Activated T-cell treated with anti-CD3 and anti-CD28 coated beads, Interleukin-2, amount 50 U/mL, for 4 hours (primary cell): ENCODE measurements around the gene FAR2. TPM values are rescaled to one million over a fixed set of nuclear protein-coding genes. Genes with fewer than 3 reads are reported as not detected.
A peak's percentile ranks its signal among the peaks of the same experiment; 100 is the strongest.

ENCODE experiments used
- ATAC-seq, 2 donors: fragments of 200-7000 bp; cut with Tn5 transposase; one replicate each; pipeline ENCODE4 v1.10.0; 2021
- DNase-seq: peaks from one replicate; pipeline ENCODE4 v3.0.0-alpha.2; 2020
- H3K27me3 Mint-ChIP-seq: one replicate; pipeline ENCODE4 v1.8.0; 2021; ENCODE audit warnings: low read depth, mixed read lengths
- H3K36me3 Mint-ChIP-seq: one replicate; pipeline ENCODE4 v1.8.0; 2022; ENCODE audit warnings: mixed read lengths; ENCODE audit not compliant: insufficient read depth
- H3K4me1 Mint-ChIP-seq: one replicate; pipeline ENCODE4 v1.8.0; 2021; ENCODE audit warnings: low read depth, mixed read lengths
- H3K4me3 Mint-ChIP-seq: one replicate; pipeline ENCODE4 v1.8.0; 2021; ENCODE audit warnings: mild to moderate bottlenecking, moderate library complexity, mixed read lengths
- H3K9me3 Mint-ChIP-seq: one replicate; pipeline ENCODE4 v1.8.0; 2021; ENCODE audit warnings: mixed read lengths
- total RNA-seq, 3 donors: library from RNA; stranded (reverse); gene quantifications; one replicate each; pipeline ENCODE4 v1.2.1, GENCODE V29; 2021

Gene FAR2
- total RNA-seq, 3 donors from 2014 or later, result 2.5 to 5.9 (median 2.5) TPM

- Mint-ChIP-seq H3K4me1 (peaks cover 23% of the 10 kb centered on the region), H3K9me3 (no peaks in the 10 kb centered on the region), H3K4me3 (no peak overlapping the region), H3K36me3 (no peaks in the 10 kb centered on the region), H3K27me3 (no peaks in the 10 kb centered on the region)
- no peak for ATAC-seq
- no peak for DNase-seq
These were observed 2.9 kb upstream of the FAR2 start for GRCh38 chr12:29146196-29146595.

- H3K36me3 Mint-ChIP-seq, result no peaks in the 10 kb centered on the region
- H3K4me1 Mint-ChIP-seq, result peaks cover 25% of the 10 kb centered on the region
- no peak for ATAC-seq
- DNase-seq, result no peak
- H3K4me3 Mint-ChIP-seq, result peak overlapping the region; percentile 90
- H3K9me3 Mint-ChIP-seq, result no peaks in the 10 kb centered on the region
- no peaks in the 10 kb centered on the region for H3K27me3 Mint-ChIP-seq
These were observed 1.1 kb upstream of the FAR2 start for GRCh38 chr12:29147731-29148595.

GRCh38 chr12:29148596-29148910 is 525 bp upstream of the FAR2 start:
- H3K36me3 Mint-ChIP-seq, result no peaks in the 10 kb centered on the region
- ATAC-seq (peak; percentile 28), DNase-seq (peak; percentile 8)
- peak overlapping the region; percentile 90 for H3K4me3 Mint-ChIP-seq
- no peaks in the 10 kb centered on the region for H3K9me3 Mint-ChIP-seq
- peaks cover 29% of the 10 kb centered on the region for H3K4me1 Mint-ChIP-seq
- no peaks in the 10 kb centered on the region for H3K27me3 Mint-ChIP-seq

- Mint-ChIP-seq H3K9me3 (no peaks in the 10 kb centered on the region), H3K4me3 (peak overlapping the region; percentile 90), H3K27me3 (no peaks in the 10 kb centered on the region), H3K4me1 (peaks cover 29% of the 10 kb centered on the region), H3K36me3 (no peaks in the 10 kb centered on the region)
- no peak for DNase-seq
- ATAC-seq, result peak in 1 of 2 donors; percentile 25
These were observed 708 bp downstream of the FAR2 start for GRCh38 chr12:29149691-29150281.

GRCh38 chr12:29150462-29150861 is 1.4 kb downstream of the FAR2 start:
- ATAC-seq, result no peak
- no peak for DNase-seq
- H3K4me3 Mint-ChIP-seq, result peak overlapping the region; percentile 67

GRCh38 chr12:29152223-29152868 is 3.3 kb downstream of the FAR2 start:
- DNase-seq (no peak), ATAC-seq (no peak)
- Mint-ChIP-seq H3K27me3 (no peaks in the 10 kb centered on the region), H3K36me3 (peaks cover 2% of the 10 kb centered on the region), H3K4me3 (no peak overlapping the region), H3K9me3 (no peaks in the 10 kb centered on the region), H3K4me1 (peaks cover 29% of the 10 kb centered on the region)

More at GRCh38 chr12:29150462-29150861, 1.4 kb downstream of the FAR2 start:
- Mint-ChIP-seq H3K27me3 (no peaks in the 10 kb centered on the region), H3K9me3 (no peaks in the 10 kb centered on the region), H3K36me3 (no peaks in the 10 kb centered on the region), H3K4me1 (peaks cover 29% of the 10 kb centered on the region)

GRCh38 chr12:29152981-29153630 is 4.0 kb downstream of the FAR2 start:
- no peaks in the 10 kb centered on the region for H3K9me3 Mint-ChIP-seq
- peaks cover 2% of the 10 kb centered on the region for H3K36me3 Mint-ChIP-seq
- no peak for ATAC-seq
- H3K27me3 Mint-ChIP-seq, result no peaks in the 10 kb centered on the region
- H3K4me1 Mint-ChIP-seq, result peaks cover 24% of the 10 kb centered on the region
- DNase-seq, result no peak
- no peak overlapping the region for H3K4me3 Mint-ChIP-seq

- no peak overlapping the region for H3K4me3 Mint-ChIP-seq
- H3K36me3 Mint-ChIP-seq, result peaks cover 2% of the 10 kb centered on the region
- peaks cover 20% of the 10 kb centered on the region for H3K4me1 Mint-ChIP-seq
- DNase-seq, result no peak
- no peaks in the 10 kb centered on the region for H3K9me3 Mint-ChIP-seq
- ATAC-seq, result no peak
- no peaks in the 10 kb centered on the region for H3K27me3 Mint-ChIP-seq
These were observed 6.0 kb downstream of the FAR2 start for GRCh38 chr12:29155079-29155478.

GRCh38 chr12:29157486-29157946 is 8.4 kb downstream of the FAR2 start:
- no peak for ATAC-seq
- peaks cover 2% of the 10 kb centered on the region for H3K36me3 Mint-ChIP-seq
- no peaks in the 10 kb centered on the region for H3K27me3 Mint-ChIP-seq
- H3K4me3 Mint-ChIP-seq, result no peak overlapping the region
- no peaks in the 10 kb centered on the region for H3K9me3 Mint-ChIP-seq
- DNase-seq, result no peak
- H3K4me1 Mint-ChIP-seq, result peaks cover 21% of the 10 kb centered on the region

GRCh38 chr12:29158115-29158763 is 9.2 kb downstream of the FAR2 start:
- Mint-ChIP-seq H3K4me3 (no peak overlapping the region), H3K27me3 (no peaks in the 10 kb centered on the region), H3K36me3 (peaks cover 2% of the 10 kb centered on the region), H3K9me3 (no peaks in the 10 kb centered on the region), H3K4me1 (peaks cover 18% of the 10 kb centered on the region)
- DNase-seq (no peak), ATAC-seq (no peak)

GRCh38 chr12:29159661-29160060 is 10.6 kb downstream of the FAR2 start:
- peaks cover 2% of the 10 kb centered on the region for H3K36me3 Mint-ChIP-seq
- no peaks in the 10 kb centered on the region for H3K9me3 Mint-ChIP-seq
- H3K27me3 Mint-ChIP-seq, result no peaks in the 10 kb centered on the region
- DNase-seq, result no peak
- H3K4me1 Mint-ChIP-seq, result peaks cover 25% of the 10 kb centered on the region
- ATAC-seq, result no peak
- no peak overlapping the region for H3K4me3 Mint-ChIP-seq

- no peaks in the 10 kb centered on the region for H3K9me3 Mint-ChIP-seq
- peaks cover 2% of the 10 kb centered on the region for H3K36me3 Mint-ChIP-seq
- no peaks in the 10 kb centered on the region for H3K27me3 Mint-ChIP-seq
- ATAC-seq (peak; percentile 48 to 57), DNase-seq (no peak)
- H3K4me1 Mint-ChIP-seq, result peaks cover 29% of the 10 kb centered on the region
- H3K4me3 Mint-ChIP-seq, result no peak overlapping the region
These were observed 11.2 kb downstream of the FAR2 start for GRCh38 chr12:29160230-29160629.

GRCh38 chr12:29163146-29163545 is 14.1 kb downstream of the FAR2 start:
- Mint-ChIP-seq H3K36me3 (no peaks in the 10 kb centered on the region), H3K9me3 (no peaks in the 10 kb centered on the region), H3K27me3 (no peaks in the 10 kb centered on the region), H3K4me1 (peaks cover 35% of the 10 kb centered on the region), H3K4me3 (no peak overlapping the region)
- no peak for ATAC-seq
- DNase-seq, result no peak
